HepG2 (cell line): ENCODE results near the gene DYNC2H1.

Source experiments
- KAT7 ChIP-seq: IDR thresholded peaks from 2 replicates; pipeline ENCODE4 v1.6.1; 2018; ENCODE audit warnings: borderline replicate concordance, missing compliant biosample characterization
- MIXL1 ChIP-seq: IDR thresholded peaks from 2 replicates; pipeline ENCODE4 v1.6.1; 2016
- ZNF329 ChIP-seq: sonication (generic); formaldehyde crosslinking; IDR thresholded peaks from 2 replicates; pipeline ENCODE4 v1.9.0; 2021; ENCODE audit warnings: low read depth, mild to moderate bottlenecking, missing genetic modification reagents
- ZNF607 ChIP-seq: sonication (generic); formaldehyde crosslinking; IDR thresholded peaks from 2 replicates; pipeline ENCODE4 v1.5.1; 2020; ENCODE audit warnings: missing genetic modification reagents, mild to moderate bottlenecking, borderline replicate concordance
- TF ChIP-seq, protein P1 (sequence below): sonication (generic); formaldehyde crosslinking; IDR thresholded peaks from 2 replicates; pipeline ENCODE4 v1.5.0; 2020; ENCODE audit warnings: mild to moderate bottlenecking, missing genetic modification reagents, moderate library complexity
- TF ChIP-seq, protein P2 (sequence below): sonication (generic); formaldehyde crosslinking; IDR thresholded peaks from 2 replicates; pipeline ENCODE4 v1.4.0; 2020; ENCODE audit warnings: missing genetic modification reagents, borderline replicate concordance

DNA sequence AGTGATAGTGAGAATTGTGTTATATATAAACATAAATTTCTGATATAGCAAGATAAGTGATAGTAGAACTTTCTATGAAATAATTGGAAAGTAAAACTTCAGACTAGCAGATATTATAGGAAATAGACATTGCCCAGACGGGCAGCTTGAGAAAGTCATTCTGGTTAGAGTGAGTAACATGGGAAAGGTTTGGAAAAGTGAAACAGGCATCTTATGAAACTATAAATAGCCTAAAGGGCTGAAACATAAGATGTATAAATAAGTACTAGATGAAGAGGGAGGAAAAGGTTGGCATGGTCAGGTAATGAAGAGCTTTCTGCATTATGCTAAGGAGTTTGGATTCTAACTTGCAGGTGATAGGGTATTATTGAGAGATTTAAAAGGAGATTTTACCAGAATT is 101.3 kb downstream of the DYNC2H1 start:
- TF ChIP-seq KAT7 (CRISPR knock-in tag), result no peak
- TF ChIP-seq, protein P1, sequence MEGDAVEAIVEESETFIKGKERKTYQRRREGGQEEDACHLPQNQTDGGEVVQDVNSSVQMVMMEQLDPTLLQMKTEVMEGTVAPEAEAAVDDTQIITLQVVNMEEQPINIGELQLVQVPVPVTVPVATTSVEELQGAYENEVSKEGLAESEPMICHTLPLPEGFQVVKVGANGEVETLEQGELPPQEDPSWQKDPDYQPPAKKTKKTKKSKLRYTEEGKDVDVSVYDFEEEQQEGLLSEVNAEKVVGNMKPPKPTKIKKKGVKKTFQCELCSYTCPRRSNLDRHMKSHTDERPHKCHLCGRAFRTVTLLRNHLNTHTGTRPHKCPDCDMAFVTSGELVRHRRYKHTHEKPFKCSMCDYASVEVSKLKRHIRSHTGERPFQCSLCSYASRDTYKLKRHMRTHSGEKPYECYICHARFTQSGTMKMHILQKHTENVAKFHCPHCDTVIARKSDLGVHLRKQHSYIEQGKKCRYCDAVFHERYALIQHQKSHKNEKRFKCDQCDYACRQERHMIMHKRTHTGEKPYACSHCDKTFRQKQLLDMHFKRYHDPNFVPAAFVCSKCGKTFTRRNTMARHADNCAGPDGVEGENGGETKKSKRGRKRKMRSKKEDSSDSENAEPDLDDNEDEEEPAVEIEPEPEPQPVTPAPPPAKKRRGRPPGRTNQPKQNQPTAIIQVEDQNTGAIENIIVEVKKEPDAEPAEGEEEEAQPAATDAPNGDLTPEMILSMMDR, result no peak
- TF ChIP-seq, protein P2, sequence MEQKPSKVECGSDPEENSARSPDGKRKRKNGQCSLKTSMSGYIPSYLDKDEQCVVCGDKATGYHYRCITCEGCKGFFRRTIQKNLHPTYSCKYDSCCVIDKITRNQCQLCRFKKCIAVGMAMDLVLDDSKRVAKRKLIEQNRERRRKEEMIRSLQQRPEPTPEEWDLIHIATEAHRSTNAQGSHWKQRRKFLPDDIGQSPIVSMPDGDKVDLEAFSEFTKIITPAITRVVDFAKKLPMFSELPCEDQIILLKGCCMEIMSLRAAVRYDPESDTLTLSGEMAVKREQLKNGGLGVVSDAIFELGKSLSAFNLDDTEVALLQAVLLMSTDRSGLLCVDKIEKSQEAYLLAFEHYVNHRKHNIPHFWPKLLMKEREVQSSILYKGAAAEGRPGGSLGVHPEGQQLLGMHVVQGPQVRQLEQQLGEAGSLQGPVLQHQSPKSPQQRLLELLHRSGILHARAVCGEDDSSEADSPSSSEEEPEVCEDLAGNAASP, result no peak
- TF ChIP-seq ZNF607 (CRISPR knock-in tag), result no peak
- TF ChIP-seq ZNF329 (CRISPR knock-in tag), result no peak
- no peak for TF ChIP-seq MIXL1 (CRISPR knock-in tag)
